Measurements from ENCODE around the gene ITGA1.
"Not testable (repeated sequence)": the region's sequence is repeated elsewhere in the genome, so short reads cannot be mapped to it uniquely, and the experiment has no call there.

ITGA1 gene

DNA sequence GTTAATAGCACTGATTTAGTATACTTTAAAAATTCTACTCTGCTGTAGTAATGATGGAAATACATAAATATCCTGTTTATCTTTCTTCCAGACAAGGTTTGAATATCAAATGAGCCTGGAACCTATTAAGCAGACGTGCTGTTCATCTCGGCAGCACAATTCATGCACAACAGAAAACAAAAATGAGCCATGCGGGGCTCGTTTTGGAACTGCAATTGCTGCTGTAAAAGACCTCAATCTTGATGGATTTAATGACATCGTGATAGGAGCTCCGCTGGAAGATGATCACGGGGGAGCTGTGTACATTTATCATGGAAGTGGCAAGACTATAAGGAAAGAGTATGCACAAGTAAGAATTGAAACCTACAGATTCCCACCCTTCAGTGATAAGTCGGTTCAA, 122.4 kb downstream of the ITGA1 start:
- DNase-seq, result no peak

- peak; percentile 82 for DNase-seq
Measured at GRCh38 chr5:52915176-52915875, 127.6 kb downstream of the ITGA1 start.

GRCh38 chr5:52920929-52921328, 133.2 kb downstream of the ITGA1 start:
- no peak for DNase-seq

DNA sequence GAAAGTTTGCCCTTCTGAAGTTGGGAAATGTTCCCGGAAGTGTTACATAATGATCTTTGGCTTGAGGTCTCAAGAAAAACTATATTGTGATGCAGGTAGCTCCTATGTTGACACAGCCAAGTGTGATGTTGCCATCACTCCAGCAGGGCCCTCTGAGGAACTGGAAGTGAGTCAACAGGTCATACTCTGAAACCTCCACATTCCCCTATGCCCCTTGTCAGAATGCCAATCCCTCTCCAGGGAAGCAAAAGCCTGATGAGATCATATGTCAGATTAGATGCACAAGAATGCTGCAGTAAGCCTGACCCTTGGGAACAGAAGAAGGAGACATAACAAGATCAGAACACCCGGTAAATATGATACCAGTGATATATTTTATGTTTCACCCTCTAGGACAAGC, 134.7 kb downstream of the ITGA1 start:
- DNase-seq, result no peak

- DNase-seq, result no peak
Measured at GRCh38 chr5:52924456-52924855, 136.7 kb downstream of the ITGA1 start.

DNA sequence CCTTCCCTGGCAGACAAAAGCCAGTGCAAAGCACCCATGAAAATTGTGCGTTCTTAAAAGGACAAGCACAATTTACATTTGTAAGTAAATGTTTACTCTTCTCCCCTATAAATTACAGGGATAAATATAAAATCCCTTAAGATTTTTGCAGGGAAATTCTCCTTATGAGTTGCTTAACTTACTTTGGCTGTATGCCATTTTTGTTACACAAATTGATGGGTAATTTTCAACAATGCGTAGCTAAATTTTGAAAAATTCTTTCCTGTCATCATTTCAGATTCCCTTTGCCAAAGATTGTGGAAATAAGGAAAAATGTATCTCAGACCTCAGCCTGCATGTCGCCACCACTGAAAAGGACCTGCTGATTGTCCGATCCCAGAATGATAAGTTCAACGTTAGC, 137.3 kb downstream of the ITGA1 start:
- no peak for DNase-seq

GRCh38 chr5:52928689-52929088, 141.0 kb downstream of the ITGA1 start:
- DNase-seq, result no peak

DNA sequence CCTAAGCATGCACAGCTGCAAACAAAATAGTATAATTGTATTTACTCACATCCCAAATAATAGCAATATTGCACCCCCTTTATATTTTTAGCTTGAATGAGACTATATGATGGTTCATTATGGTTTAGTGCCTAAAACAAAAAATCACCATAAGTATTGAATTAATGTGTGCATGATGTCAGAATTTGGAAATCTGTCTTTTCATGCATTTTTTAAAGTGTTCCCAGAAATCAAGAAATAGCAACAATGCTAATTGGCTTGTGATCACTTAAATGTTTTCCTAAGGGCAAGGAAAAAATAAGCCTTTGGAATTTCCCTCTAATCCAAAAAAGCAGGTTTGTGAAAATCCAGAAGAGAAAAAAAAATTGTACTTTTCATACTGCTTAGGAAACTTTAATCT, 150.5 kb downstream of the ITGA1 start:
- DNase-seq, result no peak

DNA sequence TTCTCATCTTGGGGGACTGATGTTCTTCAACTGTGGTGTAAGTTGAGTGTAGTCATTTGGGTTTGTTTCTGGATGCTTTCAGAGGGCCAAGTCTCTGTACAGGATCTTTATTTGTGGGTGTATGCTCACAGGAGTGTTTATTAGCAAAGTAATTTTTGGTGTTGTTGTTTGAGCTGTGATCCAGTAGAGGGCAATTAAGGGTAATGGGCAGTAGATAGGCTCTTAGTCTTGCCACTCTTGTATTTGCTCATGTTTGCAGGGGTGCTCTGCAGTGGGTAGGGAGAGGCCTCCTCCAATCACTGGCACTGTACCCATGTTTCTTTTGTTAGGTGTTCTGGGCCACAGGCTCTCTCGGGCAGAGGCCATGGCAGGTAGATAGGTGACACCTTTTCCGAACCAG, 155.6 kb downstream of the ITGA1 start:
- DNase-seq, result peak; percentile 13

GRCh38 chr5:52943808-52944207, 156.1 kb downstream of the ITGA1 start:
- no peak for DNase-seq

DNA sequence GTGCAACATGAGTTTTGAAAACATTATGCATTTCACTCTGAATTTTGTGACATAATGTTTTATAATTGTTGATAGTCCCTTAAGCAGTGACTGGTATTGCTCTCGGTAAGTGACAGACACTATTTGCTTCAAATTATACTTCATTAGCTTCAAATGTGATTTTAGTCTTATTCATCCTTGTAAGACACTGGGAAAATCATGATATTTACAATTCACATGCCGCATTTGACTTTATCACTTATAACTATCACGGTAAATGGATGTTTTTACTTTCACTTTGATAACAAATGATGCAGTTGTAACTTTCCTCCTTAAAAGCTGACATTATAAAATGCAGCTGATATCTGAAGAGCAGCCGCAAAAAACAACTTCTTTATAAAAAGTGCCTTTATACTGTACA, 157.3 kb downstream of the ITGA1 start:
- no peak for DNase-seq

- no peak for DNase-seq
Measured at GRCh38 chr5:52947208-52947607, 159.5 kb downstream of the ITGA1 start.

DNA sequence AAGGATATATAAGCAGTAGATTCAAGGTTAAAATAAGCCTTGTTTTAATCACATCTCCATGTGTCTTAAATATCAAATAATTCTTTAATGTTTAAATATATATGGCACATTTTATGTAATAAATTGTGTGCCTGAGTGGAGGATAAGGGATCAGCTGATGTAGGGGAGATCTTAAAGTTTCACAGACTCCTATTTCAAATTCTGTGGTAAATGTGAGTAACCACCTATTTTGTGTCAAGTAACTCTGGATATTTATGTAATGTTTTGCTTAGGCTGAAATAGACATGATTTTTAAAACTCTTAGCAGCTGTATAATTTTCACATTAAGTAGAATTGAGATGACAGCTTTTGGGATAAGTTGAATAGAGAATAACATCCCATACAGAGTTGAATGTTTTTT, 160.1 kb downstream of the ITGA1 start:
- no peak for DNase-seq

DNA sequence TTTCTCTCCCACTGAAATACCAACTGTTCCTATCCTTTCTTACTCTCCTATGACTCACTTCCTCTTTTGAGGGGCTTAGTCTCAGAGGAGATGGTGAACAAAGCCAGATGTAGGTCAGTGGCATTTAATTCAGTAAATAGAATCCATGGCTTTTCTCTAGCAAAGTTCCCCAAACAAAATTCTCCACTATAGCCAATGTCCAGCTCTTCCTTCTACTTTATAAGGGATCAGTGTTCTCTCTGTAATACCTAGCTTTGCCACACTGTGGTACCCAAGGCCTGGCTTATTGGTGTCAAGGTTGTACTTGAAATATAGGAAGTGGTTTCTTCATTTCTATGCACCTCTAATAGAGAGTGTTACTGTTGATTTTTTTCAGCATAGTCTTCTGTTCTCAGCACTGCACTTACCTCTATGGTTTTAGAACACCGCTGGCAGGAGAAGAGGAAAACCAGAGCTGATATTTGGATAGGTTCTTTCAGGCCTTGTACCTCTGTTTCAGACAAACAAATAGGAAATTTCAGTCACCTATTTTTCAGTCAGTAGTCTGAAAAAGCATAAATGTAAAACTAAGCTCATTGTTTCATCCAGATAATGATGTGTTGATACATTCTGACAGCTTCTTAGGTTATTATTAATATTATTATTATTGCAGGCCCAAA, 160.8 kb downstream of the ITGA1 start:
- DNase-seq, result peak; percentile 81

GRCh38 chr5:52950686-52951085, 163.0 kb downstream of the ITGA1 start:
- DNase-seq, result no peak

- no peak for DNase-seq
Measured at GRCh38 chr5:52952483-52952882, 164.8 kb downstream of the ITGA1 start.

DNA sequence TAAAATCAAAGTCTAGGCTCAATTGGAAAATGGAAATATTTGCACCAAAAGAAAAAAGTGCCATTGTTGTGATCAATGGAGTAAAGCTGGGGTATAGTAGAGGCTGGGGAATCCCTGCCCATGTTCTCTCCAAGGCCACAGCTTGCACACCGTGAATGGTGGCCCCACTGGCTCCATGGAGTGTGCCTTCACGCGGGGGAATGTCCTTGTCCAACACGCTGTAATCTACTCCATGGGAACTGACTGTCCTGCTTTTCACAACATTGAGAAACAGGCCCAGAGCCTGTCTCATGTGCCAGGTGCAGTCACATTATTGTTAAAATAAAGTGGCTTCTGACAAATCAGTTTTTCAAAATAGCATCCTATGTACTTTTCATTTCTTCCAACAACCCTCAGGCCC, 168.3 kb downstream of the ITGA1 start:
- DNase-seq, result no peak

GRCh38 chr5:52956915-52957747, 169.4 kb downstream of the ITGA1 start:
- no peak for DNase-seq

GRCh38 chr5:52961274-52961681, 173.6 kb downstream of the ITGA1 start:
- DNase-seq, result no peak

DNA sequence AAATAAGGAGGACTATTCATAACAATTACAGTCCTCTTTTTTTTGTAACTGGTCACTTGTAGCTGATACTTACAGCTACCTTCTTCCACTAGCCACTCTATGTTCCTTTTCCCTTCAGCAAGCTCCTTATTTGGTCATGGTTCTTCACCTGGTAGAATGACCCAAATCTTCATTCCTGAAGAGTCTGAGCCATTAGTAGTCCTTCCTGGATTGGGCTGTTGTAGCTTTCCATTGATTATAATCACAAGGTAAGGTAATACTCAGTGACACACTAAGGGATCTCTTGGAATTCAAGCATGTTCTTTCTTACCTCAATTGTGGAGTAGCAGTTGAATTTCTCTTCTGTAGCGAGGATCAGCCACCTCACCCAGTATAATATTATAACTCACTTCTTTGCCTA, 175.9 kb downstream of the ITGA1 start:
- no peak for DNase-seq

- DNase-seq, result no peak
Measured at GRCh38 chr5:52964138-52964537, 176.4 kb downstream of the ITGA1 start.

DNA sequence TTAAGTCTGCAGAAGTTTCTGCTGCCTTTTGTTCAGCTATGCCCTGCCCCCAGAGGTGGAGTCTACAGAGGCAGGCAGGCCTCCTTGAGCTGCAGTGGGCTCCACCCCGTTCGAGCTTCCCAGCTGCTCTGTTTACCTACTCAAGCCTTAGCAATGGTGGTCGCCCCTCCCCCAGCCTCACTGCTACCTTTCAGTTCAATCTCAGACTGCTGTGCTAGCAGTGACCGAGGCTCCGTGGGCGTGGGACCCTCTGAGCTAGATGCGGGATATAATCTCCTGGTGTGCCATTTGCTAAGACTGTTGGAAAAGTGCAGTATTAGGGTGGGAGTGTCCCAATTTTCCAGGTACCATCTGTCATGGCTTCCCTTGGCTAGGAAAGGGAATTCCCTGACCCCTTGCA, 188.4 kb downstream of the ITGA1 start:
- not testable (repeated sequence) for DNase-seq

GRCh38 chr5:52977264-52977897, 189.7 kb downstream of the ITGA1 start:
- DNase-seq, result no peak
